HepG2 (cell line): ENCODE measurements around the gene OR1I1. TPM values are rescaled to one million over a fixed set of nuclear protein-coding genes. Genes with fewer than 3 reads are reported as not detected.

Experiments
- ATAC-seq: fragments of 200-7000 bp; cut with Tn5 transposase; 3 replicates; pipeline ENCODE4 v1.9.1; 2020; ENCODE audit warnings: mild to moderate bottlenecking, moderate library complexity
- BruUV-seq: library from RNA; stranded (reverse); fragments of 400-500 nt; replicated peaks from 2 replicates; lab custom pipeline; 2021; lab: Mats Ljungman, UMichigan
- CTCF ChIA-PET: fragments of 300-600 bp; formaldehyde crosslinking; extraction: SDS; loops from one replicate; lab custom pipeline; 2021; ENCODE audit warnings: low total read pairs, inconsistent platforms, low intra/inter-chr PET ratio; lab: Yijun Ruan, JAX
- POLR2A ChIA-PET: fragments of 350-600 bp; sonication (Branson Sonifier 250); formaldehyde crosslinking; loops from one replicate; lab custom pipeline; 2020; ENCODE audit warnings: antibody characterized with exemption, inconsistent platforms; lab: Yijun Ruan, JAX
- DNase-seq: peaks from one replicate; pipeline ENCODE4 v3.0.0-alpha.2; 2015; ENCODE audit warnings: low spot score
- FAIRE-seq: peaks from 3 replicates; lab custom pipeline; 2011; peaks lifted over from hg19 to GRCh38; lab: Jason Lieb, UNC
- H2AFZ ChIP-seq: one replicate; pipeline ENCODE4 v1.6.1; 2011; ENCODE audit warnings: low read length, inconsistent platforms
- H3K27ac ChIP-seq: fragments of 300-600 bp; 3 replicates; pipeline ENCODE4 v1.8.0; 2011; ENCODE audit warnings: mixed run types, mild to moderate bottlenecking, mixed read lengths, low read length, inconsistent platforms; ENCODE audit not compliant: insufficient read depth; ENCODE audit errors: extremely low read length
- H3K27me3 ChIP-seq, 2 experiments: fragments of 200-600 bp in 1 of 2; 2 replicates in 1 of 2; 3 replicates in 1 of 2; pipeline versions ENCODE4 v1.6.0 to v1.8.0; 2011; ENCODE audit warnings: low read length in 2 of 2, mild to moderate bottlenecking in 2 of 2, moderate library complexity in 2 of 2, inconsistent platforms in 1 of 2; ENCODE audit not compliant: insufficient read depth in 2 of 2, control insufficient read depth in 1 of 2
- H3K36me3 ChIP-seq, 2 experiments: fragments of 200-600 bp in 1 of 2; replicated peaks in 1 of 2; 2 replicates in 1 of 2; 3 replicates in 1 of 2; pipeline versions ENCODE4 v1.5.1 to v1.8.0; 2011; ENCODE audit warnings: low read length in 2 of 2, inconsistent platforms in 1 of 2; ENCODE audit not compliant: insufficient read depth in 2 of 2, control insufficient read depth in 1 of 2
- H3K4me1 ChIP-seq: 2 replicates; pipeline ENCODE4 v1.5.1; 2012; ENCODE audit warnings: low read length, inconsistent platforms; ENCODE audit not compliant: insufficient read depth
- H3K4me2 ChIP-seq: 2 replicates; pipeline ENCODE4 v1.6.0; 2011; ENCODE audit warnings: low read depth, low read length, inconsistent platforms
- H3K4me3 ChIP-seq, 3 experiments: fragments of 200-600 bp in 1 of 3; sonication (generic), shearing (Covaris generic) in 1 of 3; replicated peaks in 1 of 3; 2 replicates each; pipeline ENCODE4 v1.5.1; 2011 to 2016; ENCODE audit warnings: low read length in 3 of 3, inconsistent platforms in 2 of 3, low read depth in 2 of 3, mild to moderate bottlenecking in 2 of 3, control low read depth in 1 of 3, mixed read lengths in 1 of 3; ENCODE audit not compliant: insufficient read depth in 1 of 3
- H3K79me2 ChIP-seq: one replicate; pipeline ENCODE4 v1.6.1; 2011; ENCODE audit warnings: low read length, inconsistent platforms; ENCODE audit not compliant: insufficient read depth
- H3K9ac ChIP-seq: 2 replicates; pipeline ENCODE4 v1.6.0; 2011; ENCODE audit warnings: mild to moderate bottlenecking, low read depth, low read length, inconsistent platforms; ENCODE audit not compliant: insufficient read depth
- H3K9me3 ChIP-seq: 2 replicates; pipeline ENCODE4 v1.5.1; 2012; ENCODE audit warnings: mild to moderate bottlenecking, low read length
- H4K20me1 ChIP-seq: 2 replicates; pipeline ENCODE4 v1.6.0; 2011; ENCODE audit warnings: inconsistent platforms, mild to moderate bottlenecking, low read length, moderate library complexity; ENCODE audit not compliant: insufficient read depth
- ERF ChIP-seq: IDR thresholded peaks from 2 replicates; pipeline ENCODE4 v1.6.1; 2018; ENCODE audit warnings: missing biosample characterization, missing genetic modification reagents
- FOXA1 ChIP-seq, 2 experiments: fragments of 450-650 bp in 1 of 2; sonication (generic) in 1 of 2; formaldehyde crosslinking in 1 of 2; IDR thresholded peaks; 2 replicates each; pipeline versions ENCODE4 v1.4.0 to v1.6.1; 2016 to 2020; ENCODE audit warnings: missing genetic modification reagents in 1 of 2
- JARID2 ChIP-seq: sonication (generic); formaldehyde crosslinking; IDR thresholded peaks from 2 replicates; pipeline ENCODE4 v1.8.1; 2023; ENCODE audit warnings: missing genetic modification reagents, inconsistent platforms; ENCODE audit not compliant: insufficient replicate concordance
- LCORL ChIP-seq, 2 experiments: fragments of 450-650 bp in 1 of 2; sonication (generic) in 1 of 2; formaldehyde crosslinking in 1 of 2; IDR thresholded peaks; 2 replicates each; pipeline versions ENCODE4 v1.5.0 to v1.6.1; 2017 to 2020; ENCODE audit warnings: antibody characterized with exemption in 1 of 2, missing genetic modification reagents in 1 of 2
- NONO ChIP-seq, 2 experiments: fragments of 450-650 bp in 1 of 2; sonication (generic) in 1 of 2; formaldehyde crosslinking in 1 of 2; IDR thresholded peaks in 1 of 2; conservative IDR thresholded peaks in 1 of 2; 2 replicates each; pipeline versions ENCODE4 v1.6.1 to v1.8.0; 2017 to 2022; ENCODE audit warnings: mild to moderate bottlenecking in 1 of 2, missing genetic modification reagents in 1 of 2, moderate library complexity in 1 of 2
- NR2F1 ChIP-seq, 2 experiments: fragments of 450-650 bp in 1 of 2; formaldehyde crosslinking in 1 of 2; IDR thresholded peaks; 2 replicates each; pipeline versions ENCODE4 v1.5.0 to v1.6.1; 2016 to 2020; ENCODE audit warnings: mild to moderate bottlenecking in 1 of 2, missing compliant biosample characterization in 1 of 2, missing genetic modification reagents in 1 of 2, moderate library complexity in 1 of 2
- RBM22 ChIP-seq: fragments of 200-400 bp; formaldehyde crosslinking; optimal IDR thresholded peaks from 2 replicates; pipeline ENCODE3; 2017; ENCODE audit warnings: mild to moderate bottlenecking, low read length, moderate library complexity
- SETDB1 ChIP-seq: sonication (generic); formaldehyde crosslinking; IDR thresholded peaks from 2 replicates; pipeline ENCODE4 v1.5.1; 2020; ENCODE audit warnings: missing genetic modification reagents, mild to moderate bottlenecking, borderline replicate concordance
- ZNF17 ChIP-seq: sonication (generic); formaldehyde crosslinking; IDR thresholded peaks from 2 replicates; pipeline ENCODE4 v1.5.0; 2020; ENCODE audit warnings: mild to moderate bottlenecking, missing genetic modification reagents
- ZNF354B ChIP-seq: sonication (generic); formaldehyde crosslinking; IDR thresholded peaks from 2 replicates; pipeline ENCODE4 v1.8.0; 2022; ENCODE audit warnings: mild to moderate bottlenecking, missing genetic modification reagents
- ZNF570 ChIP-seq: sonication (generic); formaldehyde crosslinking; IDR thresholded peaks from 2 replicates; pipeline ENCODE4 v1.4.0; 2020; ENCODE audit warnings: mild to moderate bottlenecking, missing genetic modification reagents, borderline replicate concordance
- ZNF749 ChIP-seq: sonication (generic); formaldehyde crosslinking; IDR thresholded peaks from 2 replicates; pipeline ENCODE4 v1.8.0; 2022; ENCODE audit warnings: mild to moderate bottlenecking, missing genetic modification reagents, moderate library complexity, borderline replicate concordance
- ZSCAN31 ChIP-seq: sonication (generic); formaldehyde crosslinking; IDR thresholded peaks from 2 replicates; pipeline ENCODE4 v1.5.0; 2020; ENCODE audit warnings: low read depth, mild to moderate bottlenecking, missing genetic modification reagents
- WGBS: methylation state at CpG from one replicate; pipeline ENCODE4 v1.1.6; 2017; ENCODE audit warnings: low lambda C conversion rate; 5-methylcytosine and 5-hydroxymethylcytosine counted together
- in situ Hi-C: cut with HindIII; loops from 2 replicates; pipeline ENCODE4 v1.10.0; 2017; ENCODE audit warnings: low pct_unique_long_range_greater_than_20kb; ENCODE audit not compliant: extremely low pct_ligation_motif_present
- intact Hi-C: fragments of 100-400 bp; cut with micrococcal nuclease; formaldehyde crosslinking; loops from one replicate; pipeline ENCODE4 v1.10.0; 2022; ENCODE audit not compliant: unreplicated experiment
- polyA plus RNA-seq, 8 experiments: library from polyadenylated mRNA; depleted of rRNA in 3 of 8; stranded (reverse) in 7 of 8; unstranded in 1 of 8; fragments of >200 nt; fragmentation: Illumina TruSeq in 4 of 8; extraction: Trizol in 4 of 8; gene quantifications; 2 replicates each; pipeline versions ENCODE4 v1.2.1 to v1.2.3, GENCODE V29; 2011 to 2016; ENCODE audit warnings: low read depth in 4 of 8, missing spikeins in 1 of 8, mixed read lengths in 1 of 8; ENCODE audit not compliant: insufficient read depth in 1 of 8
- total RNA-seq, 5 experiments: library from RNA; depleted of rRNA; stranded (reverse); fragments of >200 nt; fragmentation: Illumina TruSeq; extraction: Trizol; gene quantifications; 2 replicates each; pipeline ENCODE4 v1.2.3, GENCODE V29; 2016; ENCODE audit warnings: low read depth in 1 of 5

The OR1I1 gene
- total and polyA plus RNA-seq, 2 of the 13 experiments (the other 11 are each of a cell fraction or from before 2014, with no cell fraction given), result not detected

DNA sequence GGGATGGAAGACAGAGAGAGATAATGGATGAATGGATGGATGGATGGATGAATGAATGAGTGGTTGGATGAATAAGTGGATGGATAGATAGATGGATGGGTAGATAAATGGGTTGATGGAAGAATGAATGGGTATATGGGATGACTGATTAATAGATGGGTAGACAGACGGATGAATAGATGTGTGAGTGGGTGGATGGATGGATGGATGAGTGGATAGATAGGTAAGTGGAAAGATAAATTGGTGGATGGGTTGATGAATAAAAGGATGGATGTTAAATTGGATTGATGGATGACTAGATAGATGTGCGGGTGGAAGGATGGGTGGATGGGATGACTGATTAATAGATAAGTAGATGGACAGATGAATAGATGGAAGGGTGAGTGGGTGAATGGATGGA lies 31.4 kb upstream of the OR1I1 start:
- no peak for FAIRE-seq
- H3K9me3 ChIP-seq, result no peaks in the 10 kb centered on the region
- no TSS peak for BruUV-seq
- no peak for ATAC-seq
- no peaks in the 10 kb centered on the region for H4K20me1 ChIP-seq
- no peak for DNase-seq
- no peaks in the 10 kb centered on the region for H3K4me1 ChIP-seq
- CTCF ChIA-PET, result no interaction called here
- in situ Hi-C loops (no loop called here), intact Hi-C loops (no loop called here)
- 0 out of 5 replicates have a peak, but pooled peaks cover 0 to 3% of the 10 kb centered on the region in 2 experiments for H3K27me3 ChIP-seq
- H3K36me3 ChIP-seq, result no peaks in the 10 kb centered on the region
- POLR2A ChIA-PET, result no interaction called here
- H3K4me3 ChIP-seq, result no peak overlapping the region
- TF ChIP-seq NONO (IDR thresholded peaks at IDR 0.05) (no peak), NONO (CRISPR knock-in tag; conservative IDR thresholded peaks at IDR 0.05) (no peak), JARID2 (CRISPR knock-in tag) (no peak), RBM22 (no peak), NR2F1 (CRISPR knock-in tag; IDR thresholded peaks at IDR 0.05) (no peak), ZNF749 (no peak), ZSCAN31 (no peak), ZNF570 (no peak), ZNF354B (CRISPR knock-in tag) (no peak), SETDB1 (no peak), FOXA1 (IDR thresholded peaks at IDR 0.05) (no peak), FOXA1 (CRISPR knock-in tag; IDR thresholded peaks at IDR 0.05) (no peak), ERF (CRISPR knock-in tag) (no peak), ZNF17 (no peak), LCORL (IDR thresholded peaks at IDR 0.05) (no peak), LCORL (CRISPR knock-in tag; IDR thresholded peaks at IDR 0.05) (no peak)
- TF ChIP-seq, all 625 proteins: peak for 0
- no peak overlapping the region for H3K27ac ChIP-seq
- no peak overlapping the region for H2AFZ ChIP-seq
- WGBS, result 25% methylated on average over 2 of the region's 2 CpGs
- H3K79me2 ChIP-seq, result no peaks in the 10 kb centered on the region
- H3K9ac ChIP-seq, result no peak overlapping the region
- H3K4me2 ChIP-seq, result no peak overlapping the region
